IPS-NIHi11 (cell line): ENCODE results near the gene OSBPL5.

ENCODE experiments used
- DNase-seq: peaks from one replicate; pipeline ENCODE4 v3.0.0; 2012; ENCODE audit warnings: mixed read lengths, low spot score

Gene OSBPL5

GRCh38 chr11:3165152-3165705 is at the start of gene OSBPL5:
TSS of gene OSBPL5 (minus strand) at chr11:3165310. CDS start at chr11:3129148, 36,162 bp downstream.
- DNase-seq: peak; percentile 80

- no peak for DNase-seq
Measured at GRCh38 chr11:3214420-3214699, 49.2 kb upstream of the OSBPL5 start.

GRCh38 chr11:3213659-3214419 is 48.7 kb upstream of the OSBPL5 start:
- no peak for DNase-seq

GRCh38 chr11:3208272-3208671 is 43.2 kb upstream of the OSBPL5 start:
- DNase-seq: no peak

GRCh38 chr11:3207526-3208189 is 42.5 kb upstream of the OSBPL5 start:
- DNase-seq: no peak

- no peak for DNase-seq
Measured at GRCh38 chr11:3206922-3207204, 41.8 kb upstream of the OSBPL5 start.

- DNase-seq: no peak
Measured at GRCh38 chr11:3206156-3206921, 41.2 kb upstream of the OSBPL5 start.

GRCh38 chr11:3205261-3206155 is 40.4 kb upstream of the OSBPL5 start:
- no peak for DNase-seq

GRCh38 chr11:3204141-3205015 is 39.3 kb upstream of the OSBPL5 start:
- no peak for DNase-seq

- DNase-seq: peak; percentile 81
Measured at GRCh38 chr11:3203221-3204043, 38.3 kb upstream of the OSBPL5 start.

GRCh38 chr11:3202759-3203158 is 37.6 kb upstream of the OSBPL5 start:
- no peak for DNase-seq

- no peak for DNase-seq
Measured at GRCh38 chr11:3202305-3202704, 37.2 kb upstream of the OSBPL5 start.

GRCh38 chr11:3201677-3202181 is 36.6 kb upstream of the OSBPL5 start:
- no peak for DNase-seq

- DNase-seq: no peak
Measured at GRCh38 chr11:3201112-3201581, 36.0 kb upstream of the OSBPL5 start.

GRCh38 chr11:3200388-3201111 is 35.4 kb upstream of the OSBPL5 start:
- no peak for DNase-seq

- DNase-seq: no peak
Measured at GRCh38 chr11:3199537-3200295, 34.6 kb upstream of the OSBPL5 start.

GRCh38 chr11:3198815-3199214 is 33.7 kb upstream of the OSBPL5 start:
- DNase-seq: no peak

GRCh38 chr11:3197878-3198528 is 32.9 kb upstream of the OSBPL5 start:
- no peak for DNase-seq
